Nephron (organoid): Measurements from ENCODE around the gene CSNK1E.

Source experiments
- H3K27ac Mint-ChIP-seq, 3 experiments: 2 replicates each; pipeline ENCODE4 v1.8.0; 2020; ENCODE audit warnings: mixed read lengths in 3 of 3, mild to moderate bottlenecking in 2 of 3, moderate library complexity in 1 of 3
- H3K27me3 Mint-ChIP-seq: 2 replicates; pipeline ENCODE4 v1.8.0; 2021; ENCODE audit warnings: low read depth, mild to moderate bottlenecking, moderate library complexity, mixed read lengths
- H3K36me3 Mint-ChIP-seq: 2 replicates; pipeline ENCODE4 v1.8.0; 2020; ENCODE audit warnings: low read depth, mixed read lengths
- H3K4me1 Mint-ChIP-seq: 2 replicates; pipeline ENCODE4 v1.8.0; 2020; ENCODE audit warnings: mixed read lengths
- H3K4me3 Mint-ChIP-seq, 3 experiments: 2 replicates each; pipeline ENCODE4 v1.8.0; 2020; ENCODE audit warnings: mild to moderate bottlenecking in 3 of 3, mixed read lengths in 3 of 3, moderate library complexity in 2 of 3
- H3K9me3 Mint-ChIP-seq: 2 replicates; pipeline ENCODE4 v1.8.0; 2020; ENCODE audit warnings: mixed read lengths
- TF ChIP-seq, protein P1 (sequence below), 3 experiments: fragments of 200-600 bp; sonication (generic); IDR thresholded peaks; one replicate each; pipeline ENCODE4 v1.5.0; 2021; ENCODE audit warnings: antibody characterized with exemption in 3 of 3; ENCODE audit not compliant: unreplicated experiment in 3 of 3

Gene CSNK1E

DNA sequence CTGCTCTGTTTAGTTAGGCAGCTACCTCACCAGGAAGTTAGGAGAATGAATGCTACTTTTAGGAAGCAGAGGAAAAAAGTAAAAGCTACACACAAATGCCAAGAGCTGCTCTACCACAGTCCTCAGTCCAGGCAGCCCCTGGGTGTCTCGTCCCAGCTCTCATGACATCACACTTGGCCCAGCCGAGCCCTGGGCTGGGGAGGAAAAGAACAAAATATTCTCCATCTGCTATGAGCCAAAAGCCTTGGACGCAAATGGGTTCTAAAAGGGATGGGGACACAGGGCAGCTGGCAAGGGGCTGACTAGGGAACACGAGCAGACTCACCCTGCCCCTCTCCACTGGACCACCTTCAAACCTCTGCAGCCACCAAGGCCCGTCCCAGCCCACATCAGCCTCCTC, 70.5 kb downstream of the CSNK1E start:
- TF ChIP-seq, protein P1, sequence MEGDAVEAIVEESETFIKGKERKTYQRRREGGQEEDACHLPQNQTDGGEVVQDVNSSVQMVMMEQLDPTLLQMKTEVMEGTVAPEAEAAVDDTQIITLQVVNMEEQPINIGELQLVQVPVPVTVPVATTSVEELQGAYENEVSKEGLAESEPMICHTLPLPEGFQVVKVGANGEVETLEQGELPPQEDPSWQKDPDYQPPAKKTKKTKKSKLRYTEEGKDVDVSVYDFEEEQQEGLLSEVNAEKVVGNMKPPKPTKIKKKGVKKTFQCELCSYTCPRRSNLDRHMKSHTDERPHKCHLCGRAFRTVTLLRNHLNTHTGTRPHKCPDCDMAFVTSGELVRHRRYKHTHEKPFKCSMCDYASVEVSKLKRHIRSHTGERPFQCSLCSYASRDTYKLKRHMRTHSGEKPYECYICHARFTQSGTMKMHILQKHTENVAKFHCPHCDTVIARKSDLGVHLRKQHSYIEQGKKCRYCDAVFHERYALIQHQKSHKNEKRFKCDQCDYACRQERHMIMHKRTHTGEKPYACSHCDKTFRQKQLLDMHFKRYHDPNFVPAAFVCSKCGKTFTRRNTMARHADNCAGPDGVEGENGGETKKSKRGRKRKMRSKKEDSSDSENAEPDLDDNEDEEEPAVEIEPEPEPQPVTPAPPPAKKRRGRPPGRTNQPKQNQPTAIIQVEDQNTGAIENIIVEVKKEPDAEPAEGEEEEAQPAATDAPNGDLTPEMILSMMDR (IDR thresholded peaks at IDR 0.05; ENCODE audit: unreplicated experiment in 3 of 3) = no peak
- Mint-ChIP-seq H3K9me3 (no peaks in the 10 kb centered on the region), H3K27ac (peak overlapping the region in 1 of 3 experiments; percentile 42), H3K4me1 (peaks cover 41% of the 10 kb centered on the region), H3K27me3 (peaks cover 4% of the 10 kb centered on the region), H3K4me3 (no peak overlapping the region), H3K36me3 (peaks cover 44% of the 10 kb centered on the region)

DNA sequence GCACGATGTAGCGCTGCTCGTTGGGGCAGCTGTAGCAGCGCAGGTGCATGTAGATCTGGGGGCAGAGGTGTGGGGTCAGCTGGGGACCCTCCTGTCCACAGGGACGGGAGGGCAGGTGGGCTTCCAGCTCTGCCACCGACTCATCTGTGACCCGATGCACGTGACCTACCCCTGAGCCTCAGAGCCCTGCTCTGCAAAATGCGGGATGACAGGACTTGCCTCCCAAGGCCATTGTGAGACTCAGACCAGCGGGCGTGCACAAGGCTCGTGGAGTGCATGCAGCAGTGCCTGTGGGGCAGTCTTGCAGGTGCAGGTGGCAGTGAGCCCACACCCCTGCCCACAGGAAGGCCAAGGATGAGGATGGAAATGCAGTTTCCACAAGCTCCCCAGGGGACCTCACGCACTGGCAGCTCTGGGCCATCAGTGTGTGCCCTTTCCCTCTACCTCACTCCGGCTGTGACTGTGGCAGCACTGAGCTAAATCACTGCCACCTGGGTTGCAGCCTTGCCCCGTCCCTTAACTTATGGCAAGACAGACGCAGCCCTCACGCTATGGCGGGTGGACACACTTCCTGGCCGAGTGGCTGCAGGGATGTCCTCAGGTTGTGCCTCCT, 71.1 kb downstream of the CSNK1E start:
- no peak overlapping the region for H3K4me3 Mint-ChIP-seq
- no peak overlapping the region for H3K27ac Mint-ChIP-seq
- peaks cover 4% of the 10 kb centered on the region for H3K27me3 Mint-ChIP-seq
- H3K4me1 Mint-ChIP-seq = peaks cover 41% of the 10 kb centered on the region
- TF ChIP-seq, protein P1 (IDR thresholded peaks at IDR 0.05; ENCODE audit: unreplicated experiment in 3 of 3) = no peak
- H3K9me3 Mint-ChIP-seq = no peaks in the 10 kb centered on the region
- peaks cover 44% of the 10 kb centered on the region for H3K36me3 Mint-ChIP-seq

DNA sequence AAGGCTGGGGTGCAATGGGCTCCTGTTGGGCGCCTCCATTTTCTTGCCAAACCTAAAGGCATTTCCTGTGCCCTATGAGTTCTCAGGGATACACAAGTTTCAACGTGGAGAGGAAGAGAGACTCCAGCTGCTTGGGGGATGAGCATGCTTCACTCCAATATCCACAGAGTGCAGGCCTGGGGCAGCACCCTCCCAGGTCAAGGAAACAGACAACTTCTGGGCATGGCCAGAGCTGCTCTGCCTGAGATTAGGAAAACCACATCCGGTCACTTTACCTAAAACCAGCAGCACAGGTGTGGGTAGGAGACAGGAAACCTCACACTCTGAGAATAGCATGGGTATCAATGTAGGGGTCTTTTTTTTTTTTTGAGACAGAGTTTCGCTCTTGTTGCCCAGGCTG, 73.1 kb downstream of the CSNK1E start:
- H3K4me1 Mint-ChIP-seq = peaks cover 49% of the 10 kb centered on the region
- TF ChIP-seq, protein P1 (IDR thresholded peaks at IDR 0.05; ENCODE audit: unreplicated experiment in 3 of 3) = no peak
- H3K36me3 Mint-ChIP-seq = peaks cover 42% of the 10 kb centered on the region
- no peak overlapping the region for H3K4me3 Mint-ChIP-seq
- no peak overlapping the region for H3K27ac Mint-ChIP-seq
- H3K9me3 Mint-ChIP-seq = no peaks in the 10 kb centered on the region
- peaks cover 4% of the 10 kb centered on the region for H3K27me3 Mint-ChIP-seq

DNA sequence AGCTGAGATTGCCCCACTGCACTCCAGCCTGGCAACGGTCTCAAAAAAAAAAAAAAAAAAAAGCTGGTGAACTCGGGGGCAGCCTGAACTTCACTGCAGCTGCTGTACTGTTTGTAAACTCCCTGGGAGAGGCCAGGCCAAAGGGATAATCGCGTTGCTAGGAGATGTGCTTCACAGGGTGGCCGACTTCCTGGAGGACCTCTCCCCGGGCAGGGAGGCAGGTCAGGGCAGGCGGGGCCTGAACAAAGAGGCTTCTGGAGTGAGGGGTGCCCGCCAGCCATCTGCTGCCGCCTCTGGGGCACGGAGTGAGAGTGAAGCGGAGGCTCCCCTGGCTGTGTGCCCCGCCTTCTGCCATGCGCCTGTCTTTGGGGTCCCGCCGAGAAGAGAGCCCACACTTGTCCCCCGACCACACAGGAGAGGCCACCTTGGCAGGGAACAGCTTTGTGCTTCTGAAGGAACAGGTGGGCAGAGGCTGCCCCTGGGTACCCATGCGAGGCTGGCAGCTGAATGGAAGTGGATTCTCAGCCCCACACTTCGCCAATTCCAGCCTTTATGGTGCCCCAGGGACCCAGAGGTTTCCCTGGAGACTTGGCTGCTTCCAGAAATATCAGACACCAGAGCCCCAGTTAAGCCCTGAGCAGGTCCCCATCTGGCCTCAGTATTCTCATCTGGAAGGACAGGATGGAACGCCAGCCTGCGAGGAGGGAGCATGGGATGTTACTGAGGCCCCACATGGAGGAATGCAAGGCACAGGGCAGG, 74.0 kb downstream of the CSNK1E start:
- Mint-ChIP-seq H3K36me3 (peaks cover 34% of the 10 kb centered on the region), H3K4me1 (peaks cover 54% of the 10 kb centered on the region), H3K27ac (peak overlapping the region in 1 of 3 experiments; percentile 44), H3K9me3 (no peaks in the 10 kb centered on the region), H3K4me3 (no peak overlapping the region), H3K27me3 (no peaks in the 10 kb centered on the region)
- TF ChIP-seq, protein P1 (IDR thresholded peaks at IDR 0.05; ENCODE audit: unreplicated experiment in 3 of 3) = no peak

DNA sequence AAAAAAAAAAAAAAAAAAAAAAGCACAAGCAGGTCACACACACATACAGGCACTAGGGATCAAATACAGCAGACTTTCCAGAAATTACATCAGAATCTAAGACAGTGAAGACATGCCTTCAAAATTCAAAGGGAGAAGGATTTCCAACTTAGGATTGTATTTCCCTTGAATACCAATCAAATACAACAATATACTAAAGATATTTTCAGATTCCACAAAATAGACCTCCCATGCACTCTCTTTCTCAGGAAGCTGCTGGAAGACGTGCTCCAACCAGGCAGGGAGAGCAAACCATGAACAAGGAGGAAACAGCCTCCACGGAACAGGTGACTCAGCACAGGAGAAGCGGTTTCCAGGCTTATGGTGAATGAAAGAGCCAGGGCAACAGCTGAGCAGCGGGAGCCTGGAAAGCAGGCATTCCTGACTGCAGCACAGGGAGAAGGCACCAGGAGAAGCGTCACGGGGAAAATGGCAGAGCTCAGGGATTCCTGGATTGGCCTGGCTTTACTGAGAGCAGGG, 76.4 kb downstream of the CSNK1E start:
- Mint-ChIP-seq H3K9me3 (no peaks in the 10 kb centered on the region), H3K4me3 (peak overlapping the region in 1 of 3 experiments; percentile 2), H3K27me3 (no peaks in the 10 kb centered on the region), H3K4me1 (peaks cover 42% of the 10 kb centered on the region), H3K36me3 (peaks cover 36% of the 10 kb centered on the region), H3K27ac (peak overlapping the region; percentile 60 to 75 (median 73))
- TF ChIP-seq, protein P1 (IDR thresholded peaks at IDR 0.05; ENCODE audit: unreplicated experiment in 3 of 3) = no peak
